ENCODE data around the gene LMO1.

The LMO1 gene

DNA sequence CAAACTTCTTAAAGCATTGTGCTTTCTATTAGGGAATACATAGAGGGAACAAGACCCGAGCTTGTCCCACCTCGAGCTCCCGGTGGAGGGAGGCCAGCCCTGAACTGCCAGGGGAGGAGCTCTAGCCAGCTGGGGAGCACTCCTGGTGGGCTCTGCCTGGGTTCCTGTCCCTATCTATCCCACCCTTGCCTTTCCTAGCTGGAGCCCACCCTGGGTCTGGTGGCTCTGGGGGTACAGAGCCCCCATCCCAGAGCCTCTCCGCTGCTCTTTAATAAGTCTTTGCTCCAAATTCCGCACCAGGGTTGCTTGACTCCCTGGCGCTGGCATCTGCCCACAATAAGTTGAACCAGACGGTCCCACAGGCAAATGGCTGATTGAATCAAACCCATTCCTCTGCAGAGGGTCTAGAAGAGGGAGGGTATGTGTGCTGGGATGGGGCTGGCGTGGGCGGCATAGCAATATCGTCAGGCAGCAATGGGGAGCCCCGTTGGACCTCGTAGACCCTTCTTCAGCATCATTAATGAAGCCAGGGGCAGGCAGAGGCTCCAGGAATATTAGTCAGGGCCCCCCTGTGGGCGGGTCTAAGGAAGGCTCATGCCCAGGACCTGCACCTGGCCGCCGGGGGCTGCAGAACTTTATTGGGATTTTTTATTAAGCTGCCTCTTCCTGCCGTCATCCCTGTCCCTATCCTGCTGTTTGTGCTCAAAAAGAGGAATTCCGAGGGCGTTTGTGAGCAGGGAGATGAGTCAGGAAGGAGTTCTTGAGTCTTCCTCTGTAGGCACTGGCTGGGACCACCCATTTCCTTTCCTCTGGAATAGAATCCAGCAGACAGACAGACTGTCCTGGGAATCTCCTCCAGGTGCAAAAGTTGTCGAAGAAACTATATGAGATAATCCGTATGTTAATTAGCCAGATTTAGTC, 56.3 kb downstream of the LMO1 start:
- TF ChIP-seq, protein P1, sequence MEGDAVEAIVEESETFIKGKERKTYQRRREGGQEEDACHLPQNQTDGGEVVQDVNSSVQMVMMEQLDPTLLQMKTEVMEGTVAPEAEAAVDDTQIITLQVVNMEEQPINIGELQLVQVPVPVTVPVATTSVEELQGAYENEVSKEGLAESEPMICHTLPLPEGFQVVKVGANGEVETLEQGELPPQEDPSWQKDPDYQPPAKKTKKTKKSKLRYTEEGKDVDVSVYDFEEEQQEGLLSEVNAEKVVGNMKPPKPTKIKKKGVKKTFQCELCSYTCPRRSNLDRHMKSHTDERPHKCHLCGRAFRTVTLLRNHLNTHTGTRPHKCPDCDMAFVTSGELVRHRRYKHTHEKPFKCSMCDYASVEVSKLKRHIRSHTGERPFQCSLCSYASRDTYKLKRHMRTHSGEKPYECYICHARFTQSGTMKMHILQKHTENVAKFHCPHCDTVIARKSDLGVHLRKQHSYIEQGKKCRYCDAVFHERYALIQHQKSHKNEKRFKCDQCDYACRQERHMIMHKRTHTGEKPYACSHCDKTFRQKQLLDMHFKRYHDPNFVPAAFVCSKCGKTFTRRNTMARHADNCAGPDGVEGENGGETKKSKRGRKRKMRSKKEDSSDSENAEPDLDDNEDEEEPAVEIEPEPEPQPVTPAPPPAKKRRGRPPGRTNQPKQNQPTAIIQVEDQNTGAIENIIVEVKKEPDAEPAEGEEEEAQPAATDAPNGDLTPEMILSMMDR (IDR thresholded peaks at IDR 0.05; ENCODE audit: insufficient read depth, low read length, poor library complexity, severe bottlenecking), result no peak
- TF ChIP-seq EZH2phosphoT487 (conservative IDR thresholded peaks at IDR 0.05; ENCODE audit: low read length), result no peak
- no peak overlapping the region for H3K27ac ChIP-seq (ENCODE audit: low read depth, low read length)
- H3K4me2 ChIP-seq (ENCODE audit: low read depth, low read length, poor library complexity, severe bottlenecking), result no peak overlapping the region
- H4K20me1 ChIP-seq (ENCODE audit: low read depth, low read length), result no peaks in the 10 kb centered on the region
- no peaks in the 10 kb centered on the region for H3K27me3 ChIP-seq (ENCODE audit: low read length)
- H3K9me3 ChIP-seq (ENCODE audit: insufficient read depth, low read length), result no peaks in the 10 kb centered on the region
- no peaks in the 10 kb centered on the region for H3K79me2 ChIP-seq (ENCODE audit: insufficient read depth, low read length)
- no peak overlapping the region for H2AFZ ChIP-seq (ENCODE audit: low read depth, low read length, severe bottlenecking)
- H3K9ac ChIP-seq (ENCODE audit: low read length), result no peak overlapping the region
- H3K4me3 ChIP-seq (ENCODE audit: insufficient read depth, low read length, poor library complexity, severe bottlenecking), result no peak overlapping the region
- no peaks in the 10 kb centered on the region for H3F3A ChIP-seq (ENCODE audit: insufficient read depth)
- H3K36me3 ChIP-seq (ENCODE audit: low read length), result no peaks in the 10 kb centered on the region
- no peaks in the 10 kb centered on the region for H3K9me2 ChIP-seq (replicated peaks; ENCODE audit: insufficient read depth, low read length)

DNA sequence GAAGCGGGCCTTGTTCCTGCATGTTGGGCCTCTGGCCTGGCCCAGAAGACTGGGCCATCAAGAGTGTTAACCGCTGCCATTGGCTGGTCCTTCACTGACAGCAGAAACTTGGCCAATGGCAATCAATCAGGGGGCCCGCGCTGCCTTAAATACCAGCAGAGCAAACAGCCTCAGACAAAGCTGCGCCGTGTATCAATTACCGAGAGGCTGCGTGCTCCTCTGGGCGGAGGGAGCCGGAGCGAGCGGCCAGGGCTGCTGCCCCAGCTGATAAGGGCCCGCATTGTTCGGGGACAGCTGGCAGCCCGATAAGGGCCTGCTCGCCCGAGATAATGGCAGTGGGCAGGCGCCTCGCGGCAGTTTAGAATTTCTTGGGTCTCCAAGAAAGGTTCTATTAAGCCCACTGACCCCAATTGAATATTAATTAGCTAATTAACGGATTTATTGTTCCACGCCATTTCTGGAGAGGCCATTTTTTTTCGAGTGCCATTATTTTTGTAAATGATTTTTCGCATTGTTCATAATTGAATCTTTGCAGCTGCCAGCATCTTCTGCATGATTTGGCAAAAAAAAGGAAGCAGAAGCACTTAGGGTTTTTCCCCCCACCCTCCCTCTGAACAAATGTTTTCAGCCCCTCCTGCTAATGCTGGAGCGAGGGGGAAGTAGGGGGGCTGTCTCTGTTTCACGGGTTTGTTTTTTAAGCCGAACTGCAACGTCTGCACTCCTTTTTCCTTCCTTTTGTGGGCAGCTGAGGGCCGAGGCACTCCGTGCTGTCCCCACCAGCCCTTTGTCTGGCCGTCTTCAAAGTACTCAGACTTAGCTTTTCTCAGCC, 57.2 kb downstream of the LMO1 start:
- Histone ChIP-seq H3K9me3 (ENCODE audit: insufficient read depth, low read length) (no peaks in the 10 kb centered on the region), H3K9me2 (replicated peaks; ENCODE audit: insufficient read depth, low read length) (no peaks in the 10 kb centered on the region), H3K79me2 (ENCODE audit: insufficient read depth, low read length) (no peaks in the 10 kb centered on the region), H3K36me3 (ENCODE audit: low read length) (no peaks in the 10 kb centered on the region), H3K4me3 (ENCODE audit: insufficient read depth, low read length, poor library complexity, severe bottlenecking) (no peak overlapping the region), H3K4me2 (ENCODE audit: low read depth, low read length, poor library complexity, severe bottlenecking) (no peak overlapping the region), H3K27ac (ENCODE audit: low read depth, low read length) (no peak overlapping the region), H3F3A (ENCODE audit: insufficient read depth) (no peaks in the 10 kb centered on the region), H4K20me1 (ENCODE audit: low read depth, low read length) (no peaks in the 10 kb centered on the region), H3K9ac (ENCODE audit: low read length) (no peak overlapping the region), H2AFZ (ENCODE audit: low read depth, low read length, severe bottlenecking) (no peak overlapping the region), H3K27me3 (ENCODE audit: low read length) (no peaks in the 10 kb centered on the region)
- TF ChIP-seq, protein P1 (IDR thresholded peaks at IDR 0.05; ENCODE audit: insufficient read depth, low read length, poor library complexity, severe bottlenecking), result no peak
- TF ChIP-seq EZH2phosphoT487 (conservative IDR thresholded peaks at IDR 0.05; ENCODE audit: low read length), result no peak

DNA sequence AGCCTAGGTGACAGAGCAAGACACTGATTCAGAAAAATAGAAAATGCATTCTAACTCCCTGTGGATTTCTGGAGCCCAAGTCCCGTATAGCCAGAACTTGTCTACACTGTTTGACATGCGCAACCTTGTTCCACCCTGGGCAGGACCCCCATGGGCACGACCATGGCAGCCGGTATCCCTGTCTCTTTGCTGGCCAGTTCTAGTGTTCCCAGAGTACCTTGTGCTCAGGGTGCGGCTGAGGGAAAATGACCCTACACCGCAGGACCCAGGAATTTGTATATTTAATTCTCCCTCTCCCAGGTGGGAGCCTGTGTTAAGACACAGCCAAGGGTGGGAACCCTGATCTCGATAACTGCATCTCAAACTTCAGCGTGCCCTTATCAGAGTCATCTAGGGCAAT, 58.1 kb downstream of the LMO1 start:
- H3K27me3 ChIP-seq (ENCODE audit: low read length), result no peaks in the 10 kb centered on the region
- no peak overlapping the region for H3K9ac ChIP-seq (ENCODE audit: low read length)
- no peaks in the 10 kb centered on the region for H3F3A ChIP-seq (ENCODE audit: insufficient read depth)
- H3K4me2 ChIP-seq (ENCODE audit: low read depth, low read length, poor library complexity, severe bottlenecking), result no peak overlapping the region
- no peak overlapping the region for H3K27ac ChIP-seq (ENCODE audit: low read depth, low read length)
- no peaks in the 10 kb centered on the region for H4K20me1 ChIP-seq (ENCODE audit: low read depth, low read length)
- TF ChIP-seq EZH2phosphoT487 (conservative IDR thresholded peaks at IDR 0.05; ENCODE audit: low read length), result no peak
- TF ChIP-seq, protein P1 (IDR thresholded peaks at IDR 0.05; ENCODE audit: insufficient read depth, low read length, poor library complexity, severe bottlenecking), result no peak
- no peaks in the 10 kb centered on the region for H3K9me3 ChIP-seq (ENCODE audit: insufficient read depth, low read length)
- no peak overlapping the region for H2AFZ ChIP-seq (ENCODE audit: low read depth, low read length, severe bottlenecking)
- no peaks in the 10 kb centered on the region for H3K79me2 ChIP-seq (ENCODE audit: insufficient read depth, low read length)
- no peaks in the 10 kb centered on the region for H3K9me2 ChIP-seq (replicated peaks; ENCODE audit: insufficient read depth, low read length)
- no peaks in the 10 kb centered on the region for H3K36me3 ChIP-seq (ENCODE audit: low read length)
- no peak overlapping the region for H3K4me3 ChIP-seq (ENCODE audit: insufficient read depth, low read length, poor library complexity, severe bottlenecking)
